ENCODE results near the gene TPRN.

TPRN gene

GRCh38 chr9:137167747-137168572, 32.6 kb downstream of the TPRN start:
- Histone ChIP-seq H3K4me3 (ENCODE audit: low read length in 2 of 2) (peak overlapping the region in 1 of 2 donors; percentile 22), H3K27ac (ENCODE audit: low read length) (no peak overlapping the region), H3K4me1 (ENCODE audit: control insufficient read depth, insufficient read depth, low read length) (peaks cover 29% of the 10 kb centered on the region), H3K9ac (ENCODE audit: low read length in 2 of 2) (no peak overlapping the region), H3K36me3 (ENCODE audit: control insufficient read depth in 2 of 2, insufficient read depth in 2 of 2, low read length in 2 of 2) (no peaks in the 10 kb centered on the region), H3K9me3 (ENCODE audit: control insufficient read depth in 2 of 2, low read length in 2 of 2) (no peaks in the 10 kb centered on the region), H3K27me3 (ENCODE audit: control insufficient read depth in 1 of 2, insufficient read depth in 2 of 2, low read length in 2 of 2) (peaks cover 53 to 77% of the 10 kb centered on the region in 2 donors)

GRCh38 chr9:137167277-137167746, 33.2 kb downstream of the TPRN start:
- Histone ChIP-seq H3K9ac (ENCODE audit: low read length in 2 of 2) (no peak overlapping the region), H3K9me3 (ENCODE audit: control insufficient read depth in 2 of 2, low read length in 2 of 2) (no peaks in the 10 kb centered on the region), H3K36me3 (ENCODE audit: control insufficient read depth in 2 of 2, insufficient read depth in 2 of 2, low read length in 2 of 2) (no peaks in the 10 kb centered on the region), H3K4me1 (ENCODE audit: control insufficient read depth, insufficient read depth, low read length) (peaks cover 34% of the 10 kb centered on the region), H3K27me3 (ENCODE audit: control insufficient read depth in 1 of 2, insufficient read depth in 2 of 2, low read length in 2 of 2) (peaks cover 57 to 83% of the 10 kb centered on the region in 2 donors), H3K4me3 (ENCODE audit: low read length in 2 of 2) (no peak overlapping the region), H3K27ac (ENCODE audit: low read length) (no peak overlapping the region)

- H3K27me3 ChIP-seq (ENCODE audit: control insufficient read depth in 1 of 2, insufficient read depth in 2 of 2, low read length in 2 of 2) = peaks cover 56 to 86% of the 10 kb centered on the region in 2 donors
- H3K4me3 ChIP-seq (ENCODE audit: low read length in 2 of 2) = no peak overlapping the region
- no peak overlapping the region for H3K9ac ChIP-seq (ENCODE audit: low read length in 2 of 2)
- H3K27ac ChIP-seq (ENCODE audit: low read length) = no peak overlapping the region
- peaks cover 38% of the 10 kb centered on the region for H3K4me1 ChIP-seq (ENCODE audit: control insufficient read depth, insufficient read depth, low read length)
- no peaks in the 10 kb centered on the region for H3K9me3 ChIP-seq (ENCODE audit: control insufficient read depth in 2 of 2, low read length in 2 of 2)
- no peaks in the 10 kb centered on the region for H3K36me3 ChIP-seq (ENCODE audit: control insufficient read depth in 2 of 2, insufficient read depth in 2 of 2, low read length in 2 of 2)
These were observed 33.9 kb downstream of the TPRN start for GRCh38 chr9:137166380-137167229.

GRCh38 chr9:137165250-137165836, 35.2 kb downstream of the TPRN start:
- no peaks in the 10 kb centered on the region for H3K36me3 ChIP-seq (ENCODE audit: control insufficient read depth in 2 of 2, insufficient read depth in 2 of 2, low read length in 2 of 2)
- no peak overlapping the region for H3K4me3 ChIP-seq (ENCODE audit: low read length in 2 of 2)
- no peaks in the 10 kb centered on the region for H3K9me3 ChIP-seq (ENCODE audit: control insufficient read depth in 2 of 2, low read length in 2 of 2)
- H3K9ac ChIP-seq (ENCODE audit: low read length in 2 of 2) = no peak overlapping the region
- H3K4me1 ChIP-seq (ENCODE audit: control insufficient read depth, insufficient read depth, low read length) = peaks cover 38% of the 10 kb centered on the region
- H3K27ac ChIP-seq (ENCODE audit: low read length) = no peak overlapping the region
- peaks cover 45 to 90% of the 10 kb centered on the region in 2 donors for H3K27me3 ChIP-seq (ENCODE audit: control insufficient read depth in 1 of 2, insufficient read depth in 2 of 2, low read length in 2 of 2)

GRCh38 chr9:137164370-137165249, 35.9 kb downstream of the TPRN start:
- Histone ChIP-seq H3K9me3 (ENCODE audit: control insufficient read depth in 2 of 2, low read length in 2 of 2) (no peaks in the 10 kb centered on the region), H3K4me3 (ENCODE audit: low read length in 2 of 2) (no peak overlapping the region), H3K27me3 (ENCODE audit: control insufficient read depth in 1 of 2, insufficient read depth in 2 of 2, low read length in 2 of 2) (peaks cover 49 to 86% of the 10 kb centered on the region in 2 donors), H3K9ac (ENCODE audit: low read length in 2 of 2) (no peak overlapping the region), H3K36me3 (ENCODE audit: control insufficient read depth in 2 of 2, insufficient read depth in 2 of 2, low read length in 2 of 2) (no peaks in the 10 kb centered on the region), H3K4me1 (ENCODE audit: control insufficient read depth, insufficient read depth, low read length) (peaks cover 32% of the 10 kb centered on the region), H3K27ac (ENCODE audit: low read length) (no peak overlapping the region)

DNA sequence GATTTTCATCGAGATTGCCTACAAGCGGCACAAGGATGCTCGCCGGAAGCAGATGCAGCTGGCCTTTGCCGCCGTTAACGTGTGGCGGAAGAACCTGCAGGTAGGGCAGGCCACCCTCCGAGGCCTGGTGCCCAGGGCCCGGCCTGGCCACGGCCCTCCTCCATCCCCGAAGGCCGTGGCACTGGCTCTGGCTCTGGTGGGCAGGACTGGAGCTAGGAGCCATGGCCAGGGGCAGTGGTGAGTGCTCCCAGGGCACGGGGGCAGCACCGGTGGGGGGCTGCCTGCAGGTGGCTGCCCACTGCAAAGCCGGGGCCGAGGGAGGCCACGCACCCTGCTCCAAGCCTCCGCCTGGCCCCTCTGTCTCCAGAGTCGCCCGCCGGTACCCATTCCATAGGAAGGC, 36.7 kb downstream of the TPRN start:
- Histone ChIP-seq H3K36me3 (ENCODE audit: control insufficient read depth in 2 of 2, insufficient read depth in 2 of 2, low read length in 2 of 2) (no peaks in the 10 kb centered on the region), H3K9me3 (ENCODE audit: control insufficient read depth in 2 of 2, low read length in 2 of 2) (no peaks in the 10 kb centered on the region), H3K27ac (ENCODE audit: low read length) (no peak overlapping the region), H3K4me3 (ENCODE audit: low read length in 2 of 2) (no peak overlapping the region), H3K4me1 (ENCODE audit: control insufficient read depth, insufficient read depth, low read length) (peaks cover 24% of the 10 kb centered on the region), H3K27me3 (ENCODE audit: control insufficient read depth in 1 of 2, insufficient read depth in 2 of 2, low read length in 2 of 2) (peaks cover 57 to 87% of the 10 kb centered on the region in 2 donors), H3K9ac (ENCODE audit: low read length in 2 of 2) (no peak overlapping the region)

GRCh38 chr9:137163365-137163715, 37.2 kb downstream of the TPRN start:
- no peak overlapping the region for H3K9ac ChIP-seq (ENCODE audit: low read length in 2 of 2)
- H3K4me1 ChIP-seq (ENCODE audit: control insufficient read depth, insufficient read depth, low read length) = peaks cover 20% of the 10 kb centered on the region
- H3K36me3 ChIP-seq (ENCODE audit: control insufficient read depth in 2 of 2, insufficient read depth in 2 of 2, low read length in 2 of 2) = no peaks in the 10 kb centered on the region
- no peak overlapping the region for H3K27ac ChIP-seq (ENCODE audit: low read length)
- H3K4me3 ChIP-seq (ENCODE audit: low read length in 2 of 2) = peak overlapping the region; percentile 35 to 54
- H3K27me3 ChIP-seq (ENCODE audit: control insufficient read depth in 1 of 2, insufficient read depth in 2 of 2, low read length in 2 of 2) = peaks cover 61 to 88% of the 10 kb centered on the region in 2 donors
- no peaks in the 10 kb centered on the region for H3K9me3 ChIP-seq (ENCODE audit: control insufficient read depth in 2 of 2, low read length in 2 of 2)

- no peaks in the 10 kb centered on the region for H3K36me3 ChIP-seq (ENCODE audit: control insufficient read depth in 2 of 2, insufficient read depth in 2 of 2, low read length in 2 of 2)
- H3K4me3 ChIP-seq (ENCODE audit: low read length in 2 of 2) = peak overlapping the region; percentile 35 to 54
- H3K27ac ChIP-seq (ENCODE audit: low read length) = no peak overlapping the region
- peaks cover 14% of the 10 kb centered on the region for H3K4me1 ChIP-seq (ENCODE audit: control insufficient read depth, insufficient read depth, low read length)
- no peak overlapping the region for H3K9ac ChIP-seq (ENCODE audit: low read length in 2 of 2)
- peaks cover 64 to 88% of the 10 kb centered on the region in 2 donors for H3K27me3 ChIP-seq (ENCODE audit: control insufficient read depth in 1 of 2, insufficient read depth in 2 of 2, low read length in 2 of 2)
- no peaks in the 10 kb centered on the region for H3K9me3 ChIP-seq (ENCODE audit: control insufficient read depth in 2 of 2, low read length in 2 of 2)
These were observed 37.8 kb downstream of the TPRN start for GRCh38 chr9:137162505-137163364.

GRCh38 chr9:137161558-137162486, 38.7 kb downstream of the TPRN start:
- peaks cover 68 to 88% of the 10 kb centered on the region in 2 donors for H3K27me3 ChIP-seq (ENCODE audit: control insufficient read depth in 1 of 2, insufficient read depth in 2 of 2, low read length in 2 of 2)
- H3K9ac ChIP-seq (ENCODE audit: low read length in 2 of 2) = no peak overlapping the region
- no peaks in the 10 kb centered on the region for H3K9me3 ChIP-seq (ENCODE audit: control insufficient read depth in 2 of 2, low read length in 2 of 2)

More at GRCh38 chr9:137161558-137162486, 38.7 kb downstream of the TPRN start:
- no peak overlapping the region for H3K4me3 ChIP-seq (ENCODE audit: low read length in 2 of 2)
- H3K36me3 ChIP-seq (ENCODE audit: control insufficient read depth in 2 of 2, insufficient read depth in 2 of 2, low read length in 2 of 2) = no peaks in the 10 kb centered on the region
- H3K4me1 ChIP-seq (ENCODE audit: control insufficient read depth, insufficient read depth, low read length) = peaks cover 11% of the 10 kb centered on the region
- no peak overlapping the region for H3K27ac ChIP-seq (ENCODE audit: low read length)

Measured in stomach smooth muscle (tissue), 2 donors.